Measurements from ENCODE around the gene PTPRM. TPM values are rescaled to one million over a fixed set of nuclear protein-coding genes. Genes with fewer than 3 reads are reported as not detected.

PTPRM gene
- total RNA-seq, 1 donor from 2014 or later: 13.9 TPM

GRCh38 chr18:7901657-7902056 lies 334.5 kb downstream of the PTPRM start:
- H3K4me3 Mint-ChIP-seq: no peak overlapping the region

GRCh38 chr18:7902399-7902839 lies 335.3 kb downstream of the PTPRM start:
- Histone ChIP-seq H3K27me3 (no peaks in the 10 kb centered on the region), H3K36me3 (no peaks in the 10 kb centered on the region), H2AFZ (replicated peaks) (no peak overlapping the region), H3K9me3 (ENCODE audit: low read depth) (no peaks in the 10 kb centered on the region), H3K4me3 (no peak overlapping the region), H4K20me1 (ENCODE audit: low read depth) (no peaks in the 10 kb centered on the region), H3K4me2 (no peak overlapping the region), H3K9ac (no peak overlapping the region), H3F3A (ENCODE audit: low read depth) (peaks cover 12% of the 10 kb centered on the region), H3K27ac (no peak overlapping the region), H3K79me2 (ENCODE audit: low read depth) (no peaks in the 10 kb centered on the region), H3K4me1 (peaks cover 18% of the 10 kb centered on the region)
- Mint-ChIP-seq H3K4me3 (no peak overlapping the region), H3K27me3 (ENCODE audit: insufficient read depth, low read depth) (no peaks in the 10 kb centered on the region), H3K36me3 (peaks cover 5% of the 10 kb centered on the region), H3K9me3 (no peaks in the 10 kb centered on the region), H3K27ac (peak overlapping the region; percentile 40), H3K4me1 (peaks cover 10% of the 10 kb centered on the region)
- DNase-seq (ENCODE audit: low spot score): no peak
- no peak for TF ChIP-seq EZH2 (IDR thresholded peaks at IDR 0.05)
- no peak for TF ChIP-seq EZH2phosphoT487 (IDR thresholded peaks at IDR 0.05)
- no peak for TF ChIP-seq CTCF (IDR thresholded peaks at IDR 0.05)

More at GRCh38 chr18:7901657-7902056, 334.5 kb downstream of the PTPRM start:
- Histone ChIP-seq H3K9ac (no peak overlapping the region), H3K27ac (no peak overlapping the region), H3K4me3 (no peak overlapping the region), H3K36me3 (no peaks in the 10 kb centered on the region), H3K9me3 (ENCODE audit: low read depth) (no peaks in the 10 kb centered on the region), H3K79me2 (ENCODE audit: low read depth) (no peaks in the 10 kb centered on the region), H3F3A (ENCODE audit: low read depth) (peaks cover 19% of the 10 kb centered on the region), H2AFZ (replicated peaks) (no peak overlapping the region), H3K27me3 (no peaks in the 10 kb centered on the region), H3K4me1 (peaks cover 25% of the 10 kb centered on the region), H3K4me2 (no peak overlapping the region), H4K20me1 (ENCODE audit: low read depth) (no peaks in the 10 kb centered on the region)
- DNase-seq (ENCODE audit: low spot score): no peak
- Mint-ChIP-seq H3K4me1 (peaks cover 18% of the 10 kb centered on the region), H3K27me3 (ENCODE audit: insufficient read depth, low read depth) (no peaks in the 10 kb centered on the region), H3K9me3 (no peaks in the 10 kb centered on the region), H3K27ac (no peak overlapping the region), H3K36me3 (peaks cover 5% of the 10 kb centered on the region)
- TF ChIP-seq EZH2phosphoT487 (IDR thresholded peaks at IDR 0.05): no peak
- no peak for TF ChIP-seq EZH2 (IDR thresholded peaks at IDR 0.05)

- H3K36me3 Mint-ChIP-seq: peaks cover 5% of the 10 kb centered on the region
- H3K9ac ChIP-seq: no peak overlapping the region
- no peaks in the 10 kb centered on the region for H3K27me3 ChIP-seq
- H3F3A ChIP-seq (ENCODE audit: low read depth): no peaks in the 10 kb centered on the region
- H4K20me1 ChIP-seq (ENCODE audit: low read depth): no peaks in the 10 kb centered on the region
- H2AFZ ChIP-seq (replicated peaks): no peak overlapping the region
- H3K4me1 ChIP-seq: no peaks in the 10 kb centered on the region
- H3K27ac ChIP-seq: no peak overlapping the region
- H3K9me3 Mint-ChIP-seq: no peaks in the 10 kb centered on the region
- H3K36me3 ChIP-seq: no peaks in the 10 kb centered on the region
- no peak overlapping the region for H3K4me3 ChIP-seq
- H3K9me3 ChIP-seq (ENCODE audit: low read depth): no peaks in the 10 kb centered on the region
- TF ChIP-seq CTCF (IDR thresholded peaks at IDR 0.05) (no peak), EZH2 (IDR thresholded peaks at IDR 0.05) (no peak)
- H3K4me1 Mint-ChIP-seq: peaks cover 4% of the 10 kb centered on the region
- H3K4me2 ChIP-seq: no peak overlapping the region
- no peaks in the 10 kb centered on the region for H3K79me2 ChIP-seq (ENCODE audit: low read depth)
- H3K27ac Mint-ChIP-seq: no peak overlapping the region
- no peaks in the 10 kb centered on the region for H3K27me3 Mint-ChIP-seq (ENCODE audit: insufficient read depth, low read depth)
- H3K4me3 Mint-ChIP-seq: no peak overlapping the region
- DNase-seq (ENCODE audit: low spot score): no peak
Observed at GRCh38 chr18:7904529-7904928, 337.4 kb downstream of the PTPRM start.

- no peak overlapping the region for H3K4me3 Mint-ChIP-seq
- H3K79me2 ChIP-seq (ENCODE audit: low read depth): no peaks in the 10 kb centered on the region
- no peaks in the 10 kb centered on the region for H3K36me3 ChIP-seq
- no peaks in the 10 kb centered on the region for H3K4me1 Mint-ChIP-seq
- H3K9me3 Mint-ChIP-seq: peaks cover 12% of the 10 kb centered on the region
- no peaks in the 10 kb centered on the region for H3F3A ChIP-seq (ENCODE audit: low read depth)
- H3K27me3 Mint-ChIP-seq (ENCODE audit: insufficient read depth, low read depth): peaks cover 2% of the 10 kb centered on the region
- H3K4me1 ChIP-seq: no peaks in the 10 kb centered on the region
- H3K9me3 ChIP-seq (ENCODE audit: low read depth): no peaks in the 10 kb centered on the region
- no peak overlapping the region for H2AFZ ChIP-seq (replicated peaks)
- no peak for DNase-seq (ENCODE audit: low spot score)
- H3K4me2 ChIP-seq: no peak overlapping the region
- H3K27ac ChIP-seq: no peak overlapping the region
- no peak overlapping the region for H3K9ac ChIP-seq
- no peak overlapping the region for H3K4me3 ChIP-seq
- no peaks in the 10 kb centered on the region for H3K27me3 ChIP-seq
- no peaks in the 10 kb centered on the region for H4K20me1 ChIP-seq (ENCODE audit: low read depth)
- H3K27ac Mint-ChIP-seq: no peak overlapping the region
- peaks cover 5% of the 10 kb centered on the region for H3K36me3 Mint-ChIP-seq
- TF ChIP-seq CTCF (IDR thresholded peaks at IDR 0.05): no peak
- TF ChIP-seq EZH2 (IDR thresholded peaks at IDR 0.05): no peak
- TF ChIP-seq EZH2phosphoT487 (IDR thresholded peaks at IDR 0.05): no peak
Observed at GRCh38 chr18:7908681-7909299, 341.7 kb downstream of the PTPRM start.

All from neural progenitor cell (in vitro differentiated cells).